22Rv1 (cell line): ENCODE results near the gene RPL3.

Source experiments
- CTCF ChIP-seq: fragments of 450-650 bp; IDR thresholded peaks from 2 replicates; pipeline ENCODE4 v1.5.1; 2017; ENCODE audit warnings: mild to moderate bottlenecking
- ZFX ChIP-seq: fragments of 450-650 bp; IDR thresholded peaks from 2 replicates; pipeline ENCODE4 v1.6.1; 2017; ENCODE audit warnings: antibody characterized with exemption, borderline replicate concordance

- TF ChIP-seq CTCF (no peak), ZFX (no peak)
These were observed 28.7 kb downstream of the RPL3 start for GRCh38 chr22:39290724-39291161.
